H1 (cell line): ENCODE measurements around the gene FOXE1. TPM values are rescaled to one million over a fixed set of nuclear protein-coding genes. Genes with fewer than 3 reads are reported as not detected.

ENCODE experiments used
- HDAC2 ChIP-seq, 2 experiments: fragments of 300-600 bp in 1 of 2; sonication (generic) in 1 of 2; IDR thresholded peaks; 2 replicates each; pipeline ENCODE4 v1.6.1; 2011 to 2012; ENCODE audit warnings: low read depth in 2 of 2, low read length in 2 of 2, mild to moderate bottlenecking in 2 of 2, moderate library complexity in 2 of 2, borderline replicate concordance in 1 of 2, inconsistent platforms in 1 of 2
- NRF1 ChIP-seq: IDR thresholded peaks from 2 replicates; pipeline ENCODE4 v1.6.1; 2011; ENCODE audit warnings: mild to moderate bottlenecking, low read depth, low read length, improper control_type of control experiment
- polyA plus RNA-seq, 7 experiments: library from polyadenylated mRNA; depleted of rRNA in 3 of 7; stranded (reverse) in 5 of 7; unstranded in 2 of 7; fragments of >200 nt in 5 of 7; fragments of 200-250 nt in 2 of 7; gene quantifications; 1 replicate in 5 of 7; 2 replicates in 1 of 7; 4 replicates in 1 of 7; pipeline versions ENCODE4 v1.2.1 to v1.2.3, GENCODE V29; 2011 to 2013; ENCODE audit warnings: missing spikeins in 2 of 7, mixed read lengths in 2 of 7
- total RNA-seq: library from RNA; stranded (reverse); fragmentation: NEBNext Ultra II Directional; extraction: Animal tissue kit (Norgen Biotek cat#: 25700); gene quantifications from 2 replicates; pipeline ENCODE4 v1.2.1, GENCODE V29; 2021

Gene FOXE1
- total and polyA plus RNA-seq, 2 of the 8 experiments (the other 6 are each of a cell fraction or from before 2014, with no cell fraction given) = 0.03 TPM; not detected in 1

- TF ChIP-seq NRF1 (no peak), HDAC2 (IDR thresholded peaks at IDR 0.05; ENCODE audit: borderline replicate concordance in 1 of 2, low read depth in 2 of 2, low read length in 2 of 2) (no peak)
Measured at GRCh38 chr9:97876061-97876460, 23.0 kb downstream of the FOXE1 start (continued).
